ENCODE data around the gene C1QTNF8. TPM values are rescaled to one million over a fixed set of nuclear protein-coding genes. Genes with fewer than 3 reads are reported as not detected.

The C1QTNF8 gene
- total RNA-seq, 1 donor = not detected

DNA sequence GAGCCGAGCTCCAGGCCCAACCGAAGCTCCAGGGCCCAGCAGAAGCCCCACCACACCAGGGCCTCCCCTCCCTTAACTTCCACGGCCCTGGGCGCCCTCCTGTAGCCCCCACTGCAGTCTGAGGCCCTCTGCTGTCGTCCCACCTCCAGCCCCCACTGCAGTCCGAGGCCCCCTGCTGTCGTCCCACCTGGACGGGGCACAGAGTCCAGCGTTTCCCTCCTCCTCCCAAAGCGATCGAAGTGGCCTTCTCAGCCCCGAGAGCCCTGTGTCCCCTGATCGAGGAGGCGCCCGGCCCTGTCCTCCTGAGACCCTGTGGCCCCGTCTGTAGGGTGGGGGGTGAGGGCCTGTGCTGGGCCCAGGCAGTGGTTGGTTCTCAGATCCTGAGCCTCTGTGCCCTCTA lies 31.1 kb upstream of the C1QTNF8 start:
- DNase-seq (ENCODE audit: low read depth) = no peak
- TF ChIP-seq, protein P1, sequence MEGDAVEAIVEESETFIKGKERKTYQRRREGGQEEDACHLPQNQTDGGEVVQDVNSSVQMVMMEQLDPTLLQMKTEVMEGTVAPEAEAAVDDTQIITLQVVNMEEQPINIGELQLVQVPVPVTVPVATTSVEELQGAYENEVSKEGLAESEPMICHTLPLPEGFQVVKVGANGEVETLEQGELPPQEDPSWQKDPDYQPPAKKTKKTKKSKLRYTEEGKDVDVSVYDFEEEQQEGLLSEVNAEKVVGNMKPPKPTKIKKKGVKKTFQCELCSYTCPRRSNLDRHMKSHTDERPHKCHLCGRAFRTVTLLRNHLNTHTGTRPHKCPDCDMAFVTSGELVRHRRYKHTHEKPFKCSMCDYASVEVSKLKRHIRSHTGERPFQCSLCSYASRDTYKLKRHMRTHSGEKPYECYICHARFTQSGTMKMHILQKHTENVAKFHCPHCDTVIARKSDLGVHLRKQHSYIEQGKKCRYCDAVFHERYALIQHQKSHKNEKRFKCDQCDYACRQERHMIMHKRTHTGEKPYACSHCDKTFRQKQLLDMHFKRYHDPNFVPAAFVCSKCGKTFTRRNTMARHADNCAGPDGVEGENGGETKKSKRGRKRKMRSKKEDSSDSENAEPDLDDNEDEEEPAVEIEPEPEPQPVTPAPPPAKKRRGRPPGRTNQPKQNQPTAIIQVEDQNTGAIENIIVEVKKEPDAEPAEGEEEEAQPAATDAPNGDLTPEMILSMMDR (IDR thresholded peaks at IDR 0.05; ENCODE audit: insufficient read depth, low read length) = no peak
- H3K4me3 ChIP-seq (ENCODE audit: low read depth, low read length) = no peak overlapping the region

DNA sequence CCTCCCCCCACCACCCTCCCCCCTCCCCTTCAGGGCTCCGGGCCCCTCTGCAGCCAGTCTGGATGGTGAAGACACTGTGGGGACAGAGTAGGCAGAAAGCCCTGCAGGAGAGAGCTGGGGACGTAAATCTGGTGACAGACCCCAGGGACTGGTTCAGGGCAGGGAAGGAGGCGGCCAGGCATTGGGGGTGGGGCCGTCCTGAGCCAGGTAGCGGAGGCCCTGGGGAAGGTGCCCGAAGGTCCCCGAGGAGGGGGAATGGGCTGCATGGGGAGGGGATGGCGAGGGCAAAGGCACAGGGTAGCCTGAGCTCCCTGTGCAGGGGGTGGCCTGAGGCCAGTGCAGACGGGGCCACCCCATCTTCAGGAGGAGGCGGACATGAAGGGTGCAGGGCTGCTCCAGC lies 30.5 kb upstream of the C1QTNF8 start:
- TF ChIP-seq, protein P1 (IDR thresholded peaks at IDR 0.05; ENCODE audit: insufficient read depth, low read length) = no peak
- no peak overlapping the region for H3K4me3 ChIP-seq (ENCODE audit: low read depth, low read length)
- DNase-seq (ENCODE audit: low read depth) = no peak

DNA sequence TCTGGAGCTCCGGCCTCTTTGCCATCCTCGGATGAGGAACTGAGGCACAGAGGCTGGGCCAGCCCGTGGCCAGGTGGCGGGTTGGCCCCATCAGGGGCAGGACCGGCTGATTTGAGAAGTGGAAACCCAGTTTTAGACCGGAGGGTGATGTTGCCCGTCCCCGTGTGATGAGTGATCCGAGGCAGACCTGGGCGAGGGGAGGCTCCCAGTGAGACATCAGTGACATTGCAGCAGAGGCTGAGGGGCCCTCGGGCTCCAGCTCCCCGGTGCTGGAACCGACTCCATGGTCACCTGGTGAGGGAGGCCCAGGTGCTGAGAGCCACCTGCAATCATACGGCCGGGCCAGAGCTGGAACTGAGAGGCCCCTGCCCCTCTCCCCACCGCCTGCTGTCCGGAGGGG lies 30.0 kb upstream of the C1QTNF8 start:
- DNase-seq (ENCODE audit: low read depth) = no peak
- no peak overlapping the region for H3K4me3 ChIP-seq (ENCODE audit: low read depth, low read length)
- TF ChIP-seq, protein P1 (IDR thresholded peaks at IDR 0.05; ENCODE audit: insufficient read depth, low read length) = no peak

DNA sequence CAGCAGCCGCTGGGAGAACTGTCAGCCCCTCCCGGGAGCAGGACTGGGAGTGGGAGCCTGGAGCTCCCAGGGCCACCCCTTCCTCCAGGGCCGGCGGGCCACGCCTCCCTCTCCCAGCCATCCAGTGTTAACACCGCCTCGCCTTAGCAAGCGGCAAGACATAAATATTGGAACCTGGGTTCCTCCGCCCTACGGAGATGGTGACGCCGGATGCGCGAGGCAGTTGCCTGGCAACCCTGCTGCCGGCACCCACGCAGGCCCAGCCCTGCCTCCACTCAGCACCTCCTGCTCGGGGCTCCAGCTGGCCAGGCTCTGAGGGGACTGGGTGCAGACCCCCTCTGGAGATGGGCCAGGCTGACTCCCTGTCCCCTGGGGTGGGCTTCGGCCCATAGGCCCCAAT lies 29.4 kb upstream of the C1QTNF8 start:
- TF ChIP-seq, protein P1 (IDR thresholded peaks at IDR 0.05; ENCODE audit: insufficient read depth, low read length) = no peak
- H3K4me3 ChIP-seq (ENCODE audit: low read depth, low read length) = no peak overlapping the region
- DNase-seq (ENCODE audit: low read depth) = peak; percentile 10

DNA sequence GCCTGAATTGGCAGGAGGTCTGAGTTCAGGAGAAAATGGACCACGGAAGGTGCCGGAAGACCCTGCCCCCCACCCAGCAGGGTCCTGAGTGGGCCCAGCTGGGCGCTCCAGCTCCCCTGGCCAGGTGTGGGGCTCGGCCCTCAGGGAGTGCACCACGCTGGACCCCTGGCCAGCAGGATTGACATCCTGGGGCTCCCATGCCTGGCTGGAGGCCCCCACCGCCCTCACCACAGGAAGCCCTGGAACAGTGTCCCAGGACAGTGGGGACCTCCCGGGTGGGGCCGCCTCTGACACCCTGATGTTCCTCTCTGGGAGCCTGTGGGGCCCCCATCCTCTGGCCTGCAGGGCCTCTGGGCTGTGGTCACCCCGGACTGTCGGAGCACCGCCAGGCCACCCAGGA lies 28.8 kb upstream of the C1QTNF8 start:
- no peak overlapping the region for H3K4me3 ChIP-seq (ENCODE audit: low read depth, low read length)
- TF ChIP-seq, protein P1 (IDR thresholded peaks at IDR 0.05; ENCODE audit: insufficient read depth, low read length) = no peak
- no peak for DNase-seq (ENCODE audit: low read depth)

DNA sequence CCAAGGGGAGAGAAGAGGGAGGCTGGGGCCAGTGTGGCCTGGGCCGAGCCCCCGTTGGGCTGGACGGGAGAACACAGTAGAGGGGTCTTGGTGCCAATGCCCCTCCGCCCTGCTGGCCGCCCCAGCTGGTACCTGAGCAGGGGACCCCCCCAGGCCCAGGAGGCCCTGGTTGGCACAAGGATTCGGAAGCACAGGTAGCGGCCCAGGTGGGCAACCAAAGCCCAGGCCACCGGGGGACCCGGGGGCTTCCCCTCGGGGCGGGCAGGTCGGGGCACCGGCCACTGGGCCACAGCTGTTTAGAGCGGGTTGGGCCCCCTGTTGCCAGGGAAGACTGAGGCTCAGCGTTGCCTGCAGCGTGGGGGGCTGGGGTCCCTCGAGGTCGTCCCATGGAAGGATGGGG lies 28.2 kb upstream of the C1QTNF8 start:
- H3K4me3 ChIP-seq (ENCODE audit: low read depth, low read length) = no peak overlapping the region
- TF ChIP-seq, protein P1 (IDR thresholded peaks at IDR 0.05; ENCODE audit: insufficient read depth, low read length) = no peak
- DNase-seq (ENCODE audit: low read depth) = no peak

DNA sequence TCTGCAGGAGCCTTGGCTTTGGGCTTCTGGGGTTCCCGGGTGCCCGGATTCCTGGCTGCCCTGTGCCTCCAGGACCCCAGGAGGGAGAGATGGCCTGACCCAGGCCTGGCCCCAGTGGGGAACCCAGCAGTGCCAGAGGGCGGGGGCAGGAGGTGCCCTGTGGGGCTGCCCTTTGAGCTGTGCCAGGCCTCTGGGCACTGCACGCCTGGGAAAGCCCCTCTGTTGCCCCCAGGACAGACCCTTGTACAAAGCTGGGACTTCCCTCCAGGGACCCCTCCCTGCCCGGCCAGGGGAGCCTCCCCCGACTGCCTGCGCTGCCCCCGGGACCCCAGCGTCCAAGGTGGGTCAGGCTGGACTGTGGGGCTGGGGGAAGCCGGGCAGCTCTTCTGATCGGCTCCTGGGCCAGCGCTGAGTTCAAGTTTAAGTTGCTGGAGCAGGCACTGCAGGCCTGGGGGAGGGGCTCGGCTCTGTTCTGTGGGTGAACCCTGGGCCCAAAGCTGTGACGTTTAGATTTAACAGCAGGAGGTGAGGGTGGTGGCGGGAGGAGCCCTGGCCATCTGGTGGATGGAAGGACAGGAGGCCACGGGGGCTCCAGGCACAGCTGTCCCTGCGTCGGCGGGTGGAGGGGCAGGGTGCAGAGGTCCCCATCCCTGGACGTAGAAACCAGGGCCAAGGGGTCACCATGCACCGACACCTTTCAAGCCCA lies 27.6 kb upstream of the C1QTNF8 start:
- H3K4me3 ChIP-seq (ENCODE audit: low read depth, low read length) = no peak overlapping the region
- TF ChIP-seq, protein P1 (IDR thresholded peaks at IDR 0.05; ENCODE audit: insufficient read depth, low read length) = no peak
- DNase-seq (ENCODE audit: low read depth) = no peak

Data from fibroblast of the aortic adventitia (primary cell).